Fibroblast of lung (primary cell): Measurements from ENCODE around the gene HSPA2.

Source experiments
- CTCF ChIP-seq, 2 donors: IDR thresholded peaks in 1 of 2; conservative IDR thresholded peaks in 1 of 2; 1 replicate in 1 of 2; 2 replicates in 1 of 2; pipeline ENCODE4 v1.5.1; 2011 to 2012; ENCODE audit warnings: low read length in 2 of 2, control low read depth in 1 of 2, inconsistent platforms in 1 of 2, low read depth in 1 of 2, mild to moderate bottlenecking in 1 of 2
- EZH2 ChIP-seq: IDR thresholded peaks from 2 replicates; pipeline ENCODE4 v1.5.1; 2012; ENCODE audit warnings: low read length, control low read depth, mild to moderate bottlenecking; ENCODE audit errors: missing control alignments

GRCh38 chr14:64549791-64550620, 9.5 kb downstream of the HSPA2 start, which contains the start of gene PPP1R36:
- no peak for TF ChIP-seq CTCF (conservative IDR thresholded peaks at IDR 0.05 in 1 of 2, IDR thresholded peaks at IDR 0.05 in 1 of 2; ENCODE audit: low read depth in 1 of 2, low read length in 2 of 2)
- no peak for TF ChIP-seq EZH2
